H1 (cell line): Measurements from ENCODE around the gene HSPA1B. TPM values are rescaled to one million over a fixed set of nuclear protein-coding genes. Genes with fewer than 3 reads are reported as not detected.
A peak's percentile ranks its signal among the peaks of the same experiment; 100 is the strongest.

Experiments
- CTCF ChIA-PET: fragments of 300-600 bp; sonication (Branson Sonifier 250); formaldehyde crosslinking; loops from one replicate; lab custom pipeline; 2021; ENCODE audit not compliant: partially characterized antibody; lab: Charles Lee
- POLR2A ChIA-PET: fragments of 300-600 bp; sonication (Branson Sonifier 250); formaldehyde crosslinking; loops from one replicate; lab custom pipeline; 2021; ENCODE audit warnings: inconsistent platforms; ENCODE audit not compliant: partially characterized antibody; lab: Charles Lee
- DNase-seq, 2 experiments: peaks; one replicate each; pipeline versions ENCODE4 v3.0.0 to v3.0.0-alpha.2; 2010 to 2022; ENCODE audit warnings: low spot score in 2 of 2, low read depth in 1 of 2, mixed read lengths in 1 of 2
- FAIRE-seq: peaks from 2 replicates; lab custom pipeline; 2011; peaks lifted over from hg19 to GRCh38; lab: Jason Lieb, UNC
- H2AFZ ChIP-seq: 2 replicates; pipeline ENCODE4 v1.8.1; 2012; ENCODE audit warnings: low read length, inconsistent platforms
- H2AK5ac ChIP-seq: 2 replicates; pipeline ENCODE4 v1.6.1; 2013; ENCODE audit warnings: low read depth, low read length
- H2BK120ac ChIP-seq: replicated peaks from 2 replicates; pipeline ENCODE3; 2013; ENCODE audit warnings: low read depth, low read length, inconsistent platforms
- H2BK12ac ChIP-seq: 2 replicates; pipeline ENCODE4 v1.6.1; 2013; ENCODE audit warnings: low read depth, low read length
- H2BK15ac ChIP-seq: 2 replicates; pipeline ENCODE4 v1.6.1; 2013; ENCODE audit warnings: low read length
- H2BK20ac ChIP-seq: 2 replicates; pipeline ENCODE4 v1.6.1; 2013; ENCODE audit warnings: low read length
- H2BK5ac ChIP-seq: 2 replicates; pipeline ENCODE4 v1.6.1; 2013; ENCODE audit warnings: low read depth, low read length
- H3K14ac ChIP-seq: 2 replicates; pipeline ENCODE4 v1.6.1; 2013; ENCODE audit warnings: inconsistent platforms; ENCODE audit not compliant: insufficient read length
- H3K18ac ChIP-seq: 2 replicates; pipeline ENCODE4 v1.6.1; 2013; ENCODE audit warnings: low read length; ENCODE audit errors: extremely low read depth
- H3K23ac ChIP-seq: 2 replicates; pipeline ENCODE4 v1.6.1; 2013; ENCODE audit warnings: inconsistent platforms; ENCODE audit not compliant: insufficient read length
- H3K23me2 ChIP-seq: 2 replicates; pipeline ENCODE4 v1.6.1; 2013; ENCODE audit warnings: low read depth, low read length
- H3K27ac ChIP-seq: 2 replicates; pipeline ENCODE4 v1.6.1; 2011; ENCODE audit warnings: low read depth, low read length, inconsistent platforms
- H3K27me3 ChIP-seq, 4 experiments: replicated peaks in 1 of 4; 1 replicate in 1 of 4; 2 replicates in 3 of 4; pipeline versions ENCODE4 v1.6.1 to v1.8.1; 2011 to 2013; ENCODE audit warnings: low read length in 3 of 4, mild to moderate bottlenecking in 3 of 4, inconsistent platforms in 2 of 4, mixed read lengths in 2 of 4, moderate library complexity in 1 of 4; ENCODE audit not compliant: control insufficient read depth in 3 of 4, insufficient read depth in 3 of 4; ENCODE audit errors: extremely low read depth in 1 of 4
- H3K36me3 ChIP-seq, 4 experiments: 2 replicates each; pipeline versions ENCODE4 v1.6.1 to v1.8.1; 2011 to 2013; ENCODE audit warnings: mild to moderate bottlenecking in 4 of 4, low read length in 3 of 4, moderate library complexity in 2 of 4, control low read depth in 1 of 4, inconsistent platforms in 1 of 4; ENCODE audit not compliant: insufficient read depth in 4 of 4, control insufficient read depth in 2 of 4
- H3K4ac ChIP-seq: replicated peaks from 2 replicates; pipeline ENCODE3; 2013; ENCODE audit warnings: low read length, low read depth, mixed read lengths, inconsistent platforms; ENCODE audit not compliant: insufficient read length
- H3K4me1 ChIP-seq, 4 experiments: replicated peaks in 1 of 4; 1 replicate in 1 of 4; 2 replicates in 3 of 4; pipeline versions ENCODE4 v1.6.1 to v1.8.1; 2011 to 2013; ENCODE audit warnings: low read length in 3 of 4, inconsistent platforms in 2 of 4, mixed read lengths in 1 of 4; ENCODE audit not compliant: insufficient read depth in 4 of 4, control insufficient read depth in 3 of 4
- H3K4me2 ChIP-seq, 2 experiments: 2 replicates each; pipeline versions ENCODE4 v1.6.1 to v1.8.1; 2011 to 2013; ENCODE audit warnings: low read depth in 2 of 2, low read length in 2 of 2, control low read depth in 1 of 2, inconsistent platforms in 1 of 2, mild to moderate bottlenecking in 1 of 2; ENCODE audit not compliant: insufficient read depth in 1 of 2
- H3K4me3 ChIP-seq, 4 experiments: fragments of 200-600, 300-600 bp in 1 of 4; sonication (generic), shearing (Covaris generic), sonication (Bioruptor Twin) in 1 of 4; 2 replicates each; pipeline versions ENCODE4 v1.5.1 to v1.8.1; 2011 to 2016; ENCODE audit warnings: low read length in 4 of 4, low read depth in 3 of 4, control low read depth in 2 of 4, inconsistent platforms in 2 of 4, mild to moderate bottlenecking in 2 of 4, mixed read lengths in 1 of 4, moderate library complexity in 1 of 4; ENCODE audit not compliant: insufficient read depth in 2 of 4; ENCODE audit errors: extremely low read depth in 1 of 4
- H3K56ac ChIP-seq: replicated peaks from 2 replicates; pipeline ENCODE3; 2013; ENCODE audit warnings: low read depth, mild to moderate bottlenecking, mixed read lengths, low read length, inconsistent platforms; ENCODE audit not compliant: insufficient read length
- H3K79me1 ChIP-seq: 2 replicates; pipeline ENCODE4 v1.6.1; 2013; ENCODE audit warnings: low read depth, low read length, control low read depth
- H3K79me2 ChIP-seq, 2 experiments: 2 replicates each; pipeline versions ENCODE4 v1.6.1 to v1.8.1; 2012 to 2013; ENCODE audit warnings: low read length in 2 of 2, mild to moderate bottlenecking in 2 of 2, inconsistent platforms in 1 of 2; ENCODE audit not compliant: insufficient read depth in 2 of 2, control insufficient read depth in 1 of 2
- H3K9ac ChIP-seq, 4 experiments: replicated peaks in 1 of 4; 1 replicate in 1 of 4; 2 replicates in 3 of 4; pipeline versions ENCODE4 v1.6.1 to v1.8.1; 2011 to 2013; ENCODE audit warnings: low read depth in 3 of 4, low read length in 3 of 4, control low read depth in 2 of 4, mild to moderate bottlenecking in 2 of 4, moderate library complexity in 2 of 4, inconsistent platforms in 1 of 4; ENCODE audit errors: extremely low read depth in 1 of 4
- H3K9me3 ChIP-seq, 2 experiments: 2 replicates each; pipeline versions ENCODE4 v1.6.1 to v1.8.1; 2012 to 2013; ENCODE audit warnings: mild to moderate bottlenecking in 2 of 2, moderate library complexity in 2 of 2, control low read depth in 1 of 2, inconsistent platforms in 1 of 2, low read depth in 1 of 2, low read length in 1 of 2, mixed read lengths in 1 of 2; ENCODE audit not compliant: insufficient read depth in 2 of 2
- H4K20me1 ChIP-seq, 2 experiments: replicated peaks in 1 of 2; 2 replicates each; pipeline versions ENCODE3 to v1.8.1; 2011 to 2013; ENCODE audit warnings: inconsistent platforms in 2 of 2, low read length in 2 of 2, mild to moderate bottlenecking in 1 of 2; ENCODE audit not compliant: insufficient read depth in 2 of 2, control insufficient read depth in 1 of 2
- H4K5ac ChIP-seq: 2 replicates; pipeline ENCODE4 v1.6.1; 2013; ENCODE audit warnings: low read length, low read depth, mixed read lengths, inconsistent platforms; ENCODE audit not compliant: insufficient read length
- H4K8ac ChIP-seq: 2 replicates; pipeline ENCODE4 v1.8.0; 2013; ENCODE audit warnings: mild to moderate bottlenecking, moderate library complexity, low read length, inconsistent platforms; ENCODE audit not compliant: insufficient read depth; ENCODE audit errors: extremely low read depth
- H4K91ac ChIP-seq: replicated peaks from 2 replicates; pipeline ENCODE3; 2013; ENCODE audit warnings: low read length, mixed read lengths, inconsistent platforms; ENCODE audit not compliant: insufficient read length
- CBX5 ChIP-seq: fragments of 300-800, 300-1000 bp; sonication (generic); IDR thresholded peaks from 2 replicates; pipeline ENCODE4 v1.7.1; 2016; ENCODE audit warnings: antibody characterized with exemption, low read length, low read depth
- EGR1 ChIP-seq: IDR thresholded peaks from 2 replicates; pipeline ENCODE4 v1.6.1; 2011; ENCODE audit warnings: low read depth, low read length, borderline replicate concordance
- NANOG ChIP-seq: IDR thresholded peaks from 2 replicates; pipeline ENCODE4 v1.6.1; 2011; ENCODE audit warnings: low read length, low read depth, mild to moderate bottlenecking, inconsistent platforms; ENCODE audit not compliant: insufficient read depth, poor library complexity, severe bottlenecking
- NRF1 ChIP-seq: IDR thresholded peaks from 2 replicates; pipeline ENCODE4 v1.6.1; 2011; ENCODE audit warnings: mild to moderate bottlenecking, low read depth, low read length, improper control_type of control experiment
- SUZ12 ChIP-seq: fragments of 200-600 bp; sonication (generic); IDR thresholded peaks from 2 replicates; pipeline ENCODE4 v1.6.1; 2012; ENCODE audit warnings: mild to moderate bottlenecking, inconsistent platforms, low read length, moderate library complexity, mixed read lengths
- WGBS, 2 experiments: shearing (Covaris generic) in 1 of 2; methylation state at CpG; one replicate each; pipeline versions ENCODE4 v1.1.6 to v1.1.7; 2013 to 2015; ENCODE audit warnings: low lambda C conversion rate in 2 of 2, mixed read lengths in 2 of 2, inconsistent platforms in 1 of 2, low coverage in 1 of 2, missing lambda C conversion rate in 1 of 2; ENCODE audit not compliant: insufficient replicate concordance in 2 of 2, insufficient coverage in 1 of 2, insufficient read length in 1 of 2; ENCODE audit errors: extremely low coverage in 1 of 2, missing lambda C conversion rate in 1 of 2; 5-methylcytosine and 5-hydroxymethylcytosine counted together
- polyA plus RNA-seq, 7 experiments: library from polyadenylated mRNA; depleted of rRNA in 3 of 7; stranded (reverse) in 5 of 7; unstranded in 2 of 7; fragments of >200 nt in 5 of 7; fragments of 200-250 nt in 2 of 7; gene quantifications; 1 replicate in 5 of 7; 2 replicates in 1 of 7; 4 replicates in 1 of 7; pipeline versions ENCODE4 v1.2.1 to v1.2.3, GENCODE V29; 2011 to 2013; ENCODE audit warnings: missing spikeins in 2 of 7, mixed read lengths in 2 of 7
- total RNA-seq: library from RNA; stranded (reverse); fragmentation: NEBNext Ultra II Directional; extraction: Animal tissue kit (Norgen Biotek cat#: 25700); gene quantifications from 2 replicates; pipeline ENCODE4 v1.2.1, GENCODE V29; 2021

Gene HSPA1B
- total and polyA plus RNA-seq, 2 of the 8 experiments (the other 6 are each of a cell fraction or from before 2014, with no cell fraction given), result 36.6 to 76.6 TPM

DNA sequence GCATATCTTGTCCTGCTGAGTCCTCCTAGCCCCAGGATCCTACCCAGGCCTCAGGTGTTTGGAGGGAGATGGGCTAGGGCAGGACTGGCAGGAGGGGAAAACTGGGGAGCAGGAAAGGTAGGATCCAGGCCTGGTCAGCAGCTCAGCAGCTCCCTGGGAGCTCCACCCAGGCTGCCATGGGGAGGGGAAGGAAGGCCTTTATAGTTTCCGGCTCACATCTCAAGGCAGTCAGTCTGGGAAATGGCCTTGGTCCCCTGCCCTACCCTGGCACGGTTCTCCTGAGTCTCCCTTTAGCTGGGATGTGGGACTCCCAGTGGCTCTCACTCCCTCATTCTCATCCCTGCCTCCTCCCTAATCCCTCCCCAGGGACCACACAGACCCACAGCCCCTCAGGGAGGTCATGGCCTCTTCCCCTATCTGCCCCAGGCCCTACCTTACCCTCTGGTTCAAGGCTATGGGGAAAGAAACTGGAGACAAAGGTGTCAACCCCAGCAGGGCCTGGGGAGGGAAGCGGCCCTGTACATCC, 49.6 kb downstream of the HSPA1B start:
- no peak overlapping the region for H3K14ac ChIP-seq
- H3K27ac ChIP-seq, result no peak overlapping the region
- H3K27me3 ChIP-seq, result no peaks in the 10 kb centered on the region
- no peak overlapping the region for H2AK5ac ChIP-seq
- ChIA-PET POLR2A (interaction anchor here (1.4 to 5.6 kb wide), 5 partner anchors 13 to 50 kb away, joined by 4 to 47 read pairs (median 5); partner anchors contain the start of genes HSPA1B and NEU1), CTCF (interaction anchor here (0.6 to 8.1 kb wide), 7 partner anchors 9 to 86 kb away, joined by 3 to 59 read pairs (median 3); no protein-coding TSS in a partner anchor)
- no peak overlapping the region for H2BK5ac ChIP-seq
- no peak overlapping the region for H4K5ac ChIP-seq
- H2BK15ac ChIP-seq, result no peak overlapping the region
- H4K91ac ChIP-seq, result no peak overlapping the region
- H3K79me2 ChIP-seq, result no peaks in the 10 kb centered on the region
- no peak overlapping the region for H4K8ac ChIP-seq
- no peak overlapping the region for H2BK20ac ChIP-seq
- H3K4me1 ChIP-seq, result peaks cover 0 to 11% (median 0%) of the 10 kb centered on the region in 4 experiments; a peak in 1 of 7 replicates
- H3K4me2 ChIP-seq, result no peak overlapping the region
- H3K4ac ChIP-seq, result peak overlapping the region; percentile 41
- no peak overlapping the region for H3K4me3 ChIP-seq
- FAIRE-seq (no peak), DNase-seq (no peak)
- no peak overlapping the region for H3K18ac ChIP-seq
- H2BK120ac ChIP-seq, result no peak overlapping the region
- no peak overlapping the region for H2BK12ac ChIP-seq
- peaks cover 2 to 11% of the 10 kb centered on the region in 2 experiments for H4K20me1 ChIP-seq
- H2AFZ ChIP-seq, result no peak overlapping the region
- H3K79me1 ChIP-seq, result no peaks in the 10 kb centered on the region; the same call in 1 of the 2 replicates
- H3K56ac ChIP-seq, result no peak overlapping the region
- H3K23me2 ChIP-seq, result no peaks in the 10 kb centered on the region
- 81% methylated on average over 3 of the region's 3 CpGs; no CpG with 5 or more reads in 1 of the 2 experiments for WGBS, 2 experiments
- no peaks in the 10 kb centered on the region for H3K9me3 ChIP-seq
- no peak overlapping the region for H3K9ac ChIP-seq
- TF ChIP-seq NANOG (no peak), EGR1 (no peak), SUZ12 (no peak), CBX5 (no peak), NRF1 (no peak)
- peaks cover 11 to 24% (median 20%) of the 10 kb centered on the region in 4 experiments; a peak in 6 of 8 replicates for H3K36me3 ChIP-seq
- H3K23ac ChIP-seq, result no peak overlapping the region
